Embryonic facial prominence (tissue), 1 donor: ENCODE measurements around the gene TMEM121.

Experiments used
- DNase-seq: peaks from one replicate; pipeline ENCODE4 v3.0.0-alpha.2; 2016; ENCODE audit errors: extremely low spot score

TMEM121 gene

GRCh38 chr14:105498430-105499255 lies 27.7 kb upstream of the TMEM121 start:
- DNase-seq = no peak

- DNase-seq = no peak
Measured at GRCh38 chr14:105499256-105500035, 26.9 kb upstream of the TMEM121 start.

- no peak for DNase-seq
Measured at GRCh38 chr14:105500036-105500725, 26.2 kb upstream of the TMEM121 start.

GRCh38 chr14:105500726-105501101 lies 25.7 kb upstream of the TMEM121 start:
- no peak for DNase-seq

- no peak for DNase-seq
Measured at GRCh38 chr14:105501504-105502291, 24.7 kb upstream of the TMEM121 start.

GRCh38 chr14:105502446-105503295 lies 23.7 kb upstream of the TMEM121 start:
- DNase-seq = no peak

- no peak for DNase-seq
Measured at GRCh38 chr14:105503296-105503640, 23.1 kb upstream of the TMEM121 start.

- DNase-seq = no peak
Measured at GRCh38 chr14:105503935-105504692, 22.3 kb upstream of the TMEM121 start.

GRCh38 chr14:105505101-105505500 lies 21.3 kb upstream of the TMEM121 start:
- no peak for DNase-seq

- no peak for DNase-seq
Measured at GRCh38 chr14:105507247-105507646, 19.1 kb upstream of the TMEM121 start.

GRCh38 chr14:105508069-105508468 lies 18.3 kb upstream of the TMEM121 start:
- DNase-seq = no peak

- no peak for DNase-seq
Measured at GRCh38 chr14:105508601-105509000, 17.8 kb upstream of the TMEM121 start.

- no peak for DNase-seq
Measured at GRCh38 chr14:105517096-105517495, 9.3 kb upstream of the TMEM121 start.

- no peak for DNase-seq
Measured at GRCh38 chr14:105519946-105520698, 6.3 kb upstream of the TMEM121 start.

GRCh38 chr14:105525326-105525725 lies 1.1 kb upstream of the TMEM121 start:
- no peak for DNase-seq

GRCh38 chr14:105526776-105527380 lies 495 bp downstream of the TMEM121 start:
- no peak for DNase-seq

GRCh38 chr14:105527381-105527825 lies 1.0 kb downstream of the TMEM121 start:
- DNase-seq = no peak

GRCh38 chr14:105527826-105528585 lies 1.6 kb downstream of the TMEM121 start:
- DNase-seq = peak; percentile 28
